Measurements from ENCODE around the gene UBIAD1.
"Not testable (repeated sequence)": the region's sequence is repeated elsewhere in the genome, so short reads cannot be mapped to it uniquely, and the experiment has no call there.

UBIAD1 gene

DNA sequence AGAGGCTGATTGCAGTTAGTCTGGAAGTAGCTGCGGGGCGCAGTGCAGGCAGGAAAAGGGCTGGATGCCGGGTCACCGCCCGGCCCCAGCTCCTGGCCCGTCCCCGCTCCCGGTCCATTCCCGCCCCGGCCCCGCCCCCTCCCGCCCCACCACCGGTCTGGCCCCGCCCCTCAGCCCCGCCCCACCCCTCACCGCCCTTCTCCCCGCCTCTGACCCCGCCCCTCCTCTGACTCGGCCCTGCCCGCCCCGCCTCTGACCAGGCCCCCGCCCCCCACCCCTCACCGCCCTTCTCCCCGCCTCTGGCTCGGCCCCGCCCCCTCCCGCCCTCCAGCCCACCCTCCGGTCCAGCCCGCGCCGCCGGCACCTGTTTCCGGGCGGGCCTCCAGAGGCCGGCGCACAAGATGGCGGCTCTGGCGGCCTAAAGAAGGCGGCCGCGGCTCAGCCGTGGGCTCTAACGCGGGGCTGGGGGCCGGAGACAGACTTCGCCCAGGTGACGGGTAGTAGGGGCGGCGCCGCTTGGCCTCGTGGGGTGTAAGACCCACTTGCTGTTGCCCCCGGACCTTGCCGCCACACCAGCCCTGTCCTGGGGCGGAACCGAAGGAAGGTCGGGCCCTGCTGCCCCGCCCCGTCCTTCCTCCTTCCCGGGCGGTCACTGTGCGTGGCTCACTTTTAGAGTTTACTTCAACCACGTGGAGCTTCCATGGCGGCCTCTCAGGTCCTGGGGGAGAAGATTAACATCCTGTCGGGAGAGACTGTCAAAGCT lies at the start of gene UBIAD1:
Gene UBIAD1 (plus strand): TSS at position 367 of the 763 bp plus-strand sequence. CDS start 334 bp downstream, at position 701.
- DNase-seq, result peak; percentile 23

GRCh38 chr1:11227106-11228077 lies 45.6 kb upstream of the UBIAD1 start:
- no peak for DNase-seq

DNA sequence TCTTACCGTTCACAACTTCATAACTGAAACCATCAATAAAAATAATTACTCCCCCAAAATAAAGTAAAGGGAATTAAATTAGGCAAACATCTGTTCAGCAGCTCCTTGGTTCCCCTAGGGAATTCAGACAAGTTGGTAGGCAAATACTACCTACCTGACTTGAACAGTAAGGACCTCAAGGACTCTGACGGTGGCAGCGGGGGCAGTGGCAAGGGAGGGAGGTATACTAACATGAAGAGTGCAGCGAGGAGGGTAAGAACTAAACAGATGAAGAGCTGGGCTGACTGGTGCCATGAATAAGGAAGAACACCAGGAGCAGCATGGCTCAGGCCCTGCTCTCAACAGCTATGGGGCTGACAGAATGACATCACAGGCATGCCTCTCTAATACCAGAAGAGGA lies 43.8 kb upstream of the UBIAD1 start:
- no peak for DNase-seq

- DNase-seq, result no peak
Observed at GRCh38 chr1:11233208-11233607, 39.8 kb upstream of the UBIAD1 start.

DNA sequence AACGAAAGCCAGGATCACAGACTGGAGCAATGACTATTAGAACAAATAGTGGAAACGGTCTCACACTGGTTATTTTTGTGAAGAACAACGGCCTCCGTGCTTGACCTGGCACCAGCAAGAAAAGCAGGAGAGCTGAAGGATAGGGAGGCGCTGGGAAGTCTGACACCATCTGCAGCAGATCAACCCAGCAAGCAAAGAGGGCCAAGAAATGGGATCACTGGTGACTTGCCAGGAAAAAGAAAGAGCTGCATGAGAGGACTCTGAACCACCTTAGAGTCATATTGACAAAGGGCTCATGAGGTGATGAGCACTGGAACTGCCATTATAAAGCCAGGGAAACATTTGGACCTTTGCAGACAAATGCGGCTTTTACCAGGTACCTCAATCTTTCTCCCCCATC lies 35.6 kb upstream of the UBIAD1 start:
- no peak for DNase-seq

DNA sequence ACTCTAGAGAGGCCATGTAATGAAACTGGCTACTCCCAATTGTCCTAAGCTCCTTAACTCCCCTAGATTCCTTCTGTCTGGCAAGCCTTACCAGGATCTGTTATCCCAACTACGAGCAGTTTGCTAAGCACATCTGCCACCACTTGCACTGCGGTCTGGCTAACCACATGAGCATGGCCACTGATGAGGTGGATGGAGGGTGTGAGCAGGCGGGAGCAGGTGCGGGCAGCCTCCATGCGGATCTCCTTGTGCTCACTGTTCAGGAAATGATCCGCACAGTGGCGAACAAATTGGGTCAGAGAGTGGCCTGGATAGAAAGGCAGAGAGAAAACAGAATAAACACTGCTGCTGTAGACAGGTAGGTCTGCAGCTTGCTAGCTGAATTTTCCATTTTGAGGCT lies 34.7 kb upstream of the UBIAD1 start:
- no peak for DNase-seq

GRCh38 chr1:11245248-11245647 lies 27.8 kb upstream of the UBIAD1 start:
- DNase-seq, result no peak

GRCh38 chr1:11245904-11246719 lies 26.9 kb upstream of the UBIAD1 start:
- no peak for DNase-seq

DNA sequence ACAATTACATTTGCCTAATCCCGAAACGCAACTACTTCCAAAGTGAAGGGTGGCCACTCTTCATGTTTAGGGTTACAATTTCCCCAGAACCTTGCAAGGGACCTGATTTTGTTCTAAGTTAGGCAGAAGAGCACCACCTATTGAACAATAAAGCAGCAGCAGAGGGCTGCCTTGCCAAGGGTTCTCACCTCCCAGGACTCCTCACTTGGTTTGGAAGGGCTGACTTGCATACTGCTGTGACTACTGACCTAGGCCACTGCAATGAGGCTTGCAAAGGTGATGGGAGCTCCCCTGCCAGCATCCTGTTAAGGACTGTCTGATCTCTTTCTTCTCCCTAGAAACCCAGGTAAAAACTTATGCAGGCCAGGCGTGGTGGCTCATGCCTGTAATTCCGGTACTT lies 24.8 kb upstream of the UBIAD1 start:
- DNase-seq, result no peak

- DNase-seq, result no peak
Observed at GRCh38 chr1:11252538-11252937, 20.5 kb upstream of the UBIAD1 start.

DNA sequence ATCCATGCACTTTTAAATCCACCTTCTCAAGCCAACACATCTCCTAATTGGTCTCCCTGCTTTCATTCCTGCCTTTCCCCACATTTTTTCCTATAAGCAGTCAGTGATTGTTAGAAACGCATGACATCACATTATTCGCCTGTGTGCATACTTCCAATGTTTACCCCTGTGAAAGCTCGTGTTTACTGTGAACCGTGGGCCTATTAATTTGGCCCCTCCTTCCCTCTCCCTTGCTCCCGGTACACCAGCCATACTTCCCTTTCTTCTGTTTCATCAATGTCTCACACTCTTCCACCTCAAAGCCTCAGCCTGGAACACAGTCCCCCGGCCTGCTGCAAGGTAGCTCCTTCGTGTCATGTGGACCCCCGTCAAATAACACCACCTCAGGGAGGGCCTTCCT lies 19.8 kb upstream of the UBIAD1 start:
- DNase-seq, result no peak

- DNase-seq, result no peak
Observed at GRCh38 chr1:11256299-11256698, 16.7 kb upstream of the UBIAD1 start.

- DNase-seq, result peak; percentile 98
Observed at GRCh38 chr1:11262171-11263049, 10.6 kb upstream of the UBIAD1 start, which contains the start of gene MTOR. TSS of gene MTOR (minus strand) at chr1:11262551. CDS start at chr1:11259409, 3,142 bp downstream.

- no peak for DNase-seq
Observed at GRCh38 chr1:11266268-11267074, 6.5 kb upstream of the UBIAD1 start.

DNA sequence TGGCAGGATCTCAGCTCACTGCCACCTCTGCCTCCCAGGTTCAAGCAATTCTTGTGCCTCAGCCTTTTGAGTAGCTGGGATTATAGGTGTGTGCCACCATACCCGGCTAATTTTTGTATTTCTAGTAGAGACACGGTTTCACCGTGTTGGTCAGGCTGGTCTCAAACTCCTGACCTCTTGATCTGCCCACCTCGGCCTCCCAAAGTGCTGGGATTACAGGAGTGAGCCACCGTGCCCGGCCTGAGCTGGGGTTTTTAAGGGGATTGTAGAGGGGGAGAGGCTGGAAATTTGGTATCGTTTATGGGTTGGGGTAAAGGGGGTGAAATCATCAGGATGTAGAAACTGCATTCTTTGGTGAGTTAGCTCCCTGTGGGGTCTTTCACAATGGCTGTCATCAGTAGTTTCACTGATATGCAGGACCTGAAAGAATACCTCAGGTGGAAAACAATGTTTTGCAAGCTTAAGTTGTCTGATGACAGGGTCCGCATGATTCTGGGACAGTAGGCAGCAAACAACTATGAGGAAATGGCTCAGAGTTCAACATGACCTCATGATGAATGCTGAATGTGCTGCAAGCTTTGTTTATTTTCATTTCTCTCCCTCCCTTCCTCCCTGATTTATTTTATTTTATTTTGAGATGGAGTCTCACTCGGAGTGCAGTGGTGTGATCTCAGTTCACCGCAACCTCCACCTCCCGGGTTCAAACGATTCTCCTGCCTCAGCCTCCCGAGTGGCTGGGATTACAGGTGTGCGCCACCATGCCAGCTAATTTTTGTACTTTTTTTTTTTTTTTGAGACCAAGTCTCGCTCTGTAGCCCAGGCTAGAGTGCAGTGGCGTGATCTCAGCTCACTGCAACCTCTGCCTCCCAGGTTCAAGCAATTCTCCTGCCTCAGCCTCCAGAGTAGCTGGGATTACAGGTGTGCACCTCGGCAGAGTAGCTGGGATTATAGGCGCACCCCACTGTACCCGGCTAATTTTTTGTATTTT lies 5.4 kb upstream of the UBIAD1 start:
- not testable (repeated sequence) for DNase-seq

- DNase-seq, result no peak
Observed at GRCh38 chr1:11272544-11272831, 510 bp upstream of the UBIAD1 start.

DNA sequence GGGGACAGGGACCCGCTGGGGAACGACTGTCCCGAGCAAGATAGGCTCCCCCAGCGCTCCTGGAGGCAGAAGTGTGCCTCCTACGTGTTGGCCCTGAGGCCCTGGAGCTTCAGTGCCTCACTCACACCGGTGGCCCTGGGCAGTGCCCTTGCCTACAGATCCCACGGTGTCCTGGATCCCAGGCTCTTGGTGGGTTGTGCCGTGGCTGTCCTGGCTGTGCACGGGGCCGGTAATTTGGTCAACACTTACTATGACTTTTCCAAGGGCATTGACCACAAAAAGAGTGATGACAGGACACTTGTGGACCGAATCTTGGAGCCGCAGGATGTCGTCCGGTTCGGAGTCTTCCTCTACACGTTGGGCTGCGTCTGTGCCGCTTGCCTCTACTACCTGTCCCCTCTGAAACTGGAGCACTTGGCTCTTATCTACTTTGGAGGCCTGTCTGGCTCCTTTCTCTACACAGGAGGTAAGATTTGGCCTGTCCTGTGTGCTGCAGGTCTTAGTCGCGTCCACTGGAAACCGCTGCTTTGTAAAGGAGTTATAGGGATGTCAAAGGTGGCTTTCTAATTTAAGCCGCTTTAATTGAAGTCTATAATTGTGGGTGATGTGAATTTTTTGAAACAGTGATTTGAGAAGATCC lies 717 bp downstream of the UBIAD1 start:
- DNase-seq, result no peak

GRCh38 chr1:11279152-11279551 lies 6.2 kb downstream of the UBIAD1 start:
- DNase-seq, result no peak

GRCh38 chr1:11279630-11280029 lies 6.6 kb downstream of the UBIAD1 start:
- DNase-seq, result no peak
